SK-N-MC (cell line): ENCODE measurements around the gene PCDHGB4.

Source experiments
- EZH2 ChIP-seq: fragments of 200-600 bp; sonication (generic); IDR thresholded peaks from one replicate; pipeline ENCODE4 v1.6.1; 2017; ENCODE audit warnings: antibody characterized with exemption
- POLR2AphosphoS5 ChIP-seq: IDR thresholded peaks from 2 replicates; pipeline ENCODE4 v1.6.1; 2012; ENCODE audit warnings: mild to moderate bottlenecking, low read depth, low read length, borderline replicate concordance

DNA sequence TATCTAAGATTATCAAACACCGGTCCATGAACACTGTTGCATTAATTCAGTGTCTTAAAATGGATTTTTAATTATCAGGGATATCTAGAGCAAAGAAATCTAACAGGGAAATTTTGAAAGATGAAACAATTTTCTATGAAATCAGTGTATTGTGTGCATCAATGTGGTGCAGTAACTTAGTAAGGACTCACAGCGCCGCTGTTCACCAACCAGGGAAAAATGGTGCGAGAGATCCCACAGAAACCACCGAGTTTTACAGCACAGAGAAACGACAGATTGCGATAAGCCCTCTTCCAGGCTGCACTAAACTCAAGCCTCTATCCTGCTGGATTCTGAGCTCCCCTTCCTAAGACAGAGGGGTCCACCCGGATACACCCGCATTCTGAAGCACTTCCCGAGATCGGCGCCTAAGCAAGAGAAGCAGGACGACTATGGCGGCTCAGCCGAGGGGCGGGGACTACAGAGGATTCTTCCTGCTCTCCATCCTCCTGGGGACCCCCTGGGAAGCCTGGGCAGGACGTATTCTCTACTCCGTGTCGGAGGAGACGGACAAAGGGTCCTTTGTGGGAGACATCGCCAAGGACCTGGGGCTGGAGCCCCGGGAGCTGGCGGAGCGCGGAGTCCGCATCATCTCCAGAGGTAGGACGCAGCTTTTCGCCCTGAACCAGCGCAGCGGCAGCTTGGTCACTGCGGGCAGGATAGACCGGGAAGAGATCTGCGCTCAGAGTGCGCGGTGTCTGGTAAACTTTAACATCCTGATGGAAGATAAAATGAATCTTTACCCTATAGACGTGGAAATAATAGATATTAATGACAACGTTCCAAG is 4.8 kb upstream of the PCDHGB4 start, which contains the start of gene PCDHGA7:
- no peak for TF ChIP-seq POLR2AphosphoS5
- TF ChIP-seq EZH2 = no peak
